ENCODE data around the gene AMIGO2. TPM values are rescaled to one million over a fixed set of nuclear protein-coding genes. Genes with fewer than 3 reads are reported as not detected.
A peak's percentile ranks its signal among the peaks of the same experiment; 100 is the strongest.

Gene AMIGO2
- total and polyA plus RNA-seq, 2 donors (not counting 1 experiment from before 2014, with no cell fraction given) = 6.9 to 12.4 TPM

GRCh38 chr12:47102406-47102805, 22.6 kb upstream of the AMIGO2 start:
- no peak overlapping the region for H3K9ac ChIP-seq (ENCODE audit: insufficient read depth, low read length)
- no peak overlapping the region for H3K4me3 ChIP-seq (replicated peaks in 1 of 4; ENCODE audit: control extremely low read depth in 1 of 4, insufficient read depth in 1 of 4, low read depth in 3 of 4, low read length in 4 of 4)
- H3K9me3 ChIP-seq (ENCODE audit: control insufficient read depth, insufficient read depth, low read depth, low read length) = no peaks in the 10 kb centered on the region
- no peaks in the 10 kb centered on the region for H3K36me3 ChIP-seq (ENCODE audit: control insufficient read depth, insufficient read depth, low read length)
- no peak overlapping the region for H2AFZ ChIP-seq (ENCODE audit: low read length)
- H3K79me2 ChIP-seq (ENCODE audit: control insufficient read depth, insufficient read depth, low read length) = no peaks in the 10 kb centered on the region
- peaks cover 12% of the 10 kb centered on the region for H3K4me1 ChIP-seq (ENCODE audit: control insufficient read depth, extremely low read depth, insufficient read depth, low read length)
- no peak overlapping the region for H3K27ac ChIP-seq (ENCODE audit: insufficient read depth, low read length)
- no peak overlapping the region for H3K4me2 ChIP-seq (ENCODE audit: extremely low read depth, insufficient read depth, low read length)
- TF ChIP-seq EZH2 (IDR thresholded peaks at IDR 0.05; ENCODE audit: low read length, missing control alignments) (no peak), CTCF (conservative IDR thresholded peaks at IDR 0.05 in 1 of 2, IDR thresholded peaks at IDR 0.05 in 1 of 2; ENCODE audit: low read depth in 1 of 2, low read length in 2 of 2) (no peak)
- H3K27me3 ChIP-seq (ENCODE audit: control insufficient read depth, insufficient read depth, low read length) = no peaks in the 10 kb centered on the region
- H4K20me1 ChIP-seq (ENCODE audit: control insufficient read depth, extremely low read depth, insufficient read depth, low read length) = no peaks in the 10 kb centered on the region
- no peak for DNase-seq (ENCODE audit: low read depth in 2 of 2)

- Histone ChIP-seq H3K27me3 (ENCODE audit: control insufficient read depth, insufficient read depth, low read length) (no peaks in the 10 kb centered on the region), H3K4me2 (ENCODE audit: extremely low read depth, insufficient read depth, low read length) (no peak overlapping the region), H3K9me3 (ENCODE audit: control insufficient read depth, insufficient read depth, low read depth, low read length) (no peaks in the 10 kb centered on the region), H3K4me3 (replicated peaks in 1 of 4; ENCODE audit: control extremely low read depth in 1 of 4, insufficient read depth in 1 of 4, low read depth in 3 of 4, low read length in 4 of 4) (no peak overlapping the region), H3K27ac (ENCODE audit: insufficient read depth, low read length) (no peak overlapping the region), H3K36me3 (ENCODE audit: control insufficient read depth, insufficient read depth, low read length) (no peaks in the 10 kb centered on the region), H3K4me1 (ENCODE audit: control insufficient read depth, extremely low read depth, insufficient read depth, low read length) (peaks cover 16% of the 10 kb centered on the region), H3K9ac (ENCODE audit: insufficient read depth, low read length) (no peak overlapping the region), H4K20me1 (ENCODE audit: control insufficient read depth, extremely low read depth, insufficient read depth, low read length) (no peaks in the 10 kb centered on the region), H2AFZ (ENCODE audit: low read length) (no peak overlapping the region), H3K79me2 (ENCODE audit: control insufficient read depth, insufficient read depth, low read length) (no peaks in the 10 kb centered on the region)
- peak in 1 of 2 donors; percentile 47 for DNase-seq (ENCODE audit: low read depth in 2 of 2)
- TF ChIP-seq EZH2 (IDR thresholded peaks at IDR 0.05; ENCODE audit: low read length, missing control alignments) = no peak
Observed at GRCh38 chr12:47100160-47100559, 20.4 kb upstream of the AMIGO2 start.

GRCh38 chr12:47099610-47100009, 19.9 kb upstream of the AMIGO2 start:
- no peaks in the 10 kb centered on the region for H3K9me3 ChIP-seq (ENCODE audit: control insufficient read depth, insufficient read depth, low read depth, low read length)
- no peaks in the 10 kb centered on the region for H3K36me3 ChIP-seq (ENCODE audit: control insufficient read depth, insufficient read depth, low read length)
- H3K27ac ChIP-seq (ENCODE audit: insufficient read depth, low read length) = no peak overlapping the region
- DNase-seq (ENCODE audit: low read depth in 2 of 2) = no peak
- no peak overlapping the region for H2AFZ ChIP-seq (ENCODE audit: low read length)
- no peaks in the 10 kb centered on the region for H3K27me3 ChIP-seq (ENCODE audit: control insufficient read depth, insufficient read depth, low read length)
- no peak overlapping the region for H3K9ac ChIP-seq (ENCODE audit: insufficient read depth, low read length)
- no peaks in the 10 kb centered on the region for H3K79me2 ChIP-seq (ENCODE audit: control insufficient read depth, insufficient read depth, low read length)
- no peak overlapping the region for H3K4me2 ChIP-seq (ENCODE audit: extremely low read depth, insufficient read depth, low read length)
- no peak overlapping the region for H3K4me3 ChIP-seq (replicated peaks in 1 of 4; ENCODE audit: control extremely low read depth in 1 of 4, insufficient read depth in 1 of 4, low read depth in 3 of 4, low read length in 4 of 4)
- peaks cover 16% of the 10 kb centered on the region for H3K4me1 ChIP-seq (ENCODE audit: control insufficient read depth, extremely low read depth, insufficient read depth, low read length)
- no peak for TF ChIP-seq EZH2 (IDR thresholded peaks at IDR 0.05; ENCODE audit: low read length, missing control alignments)
- TF ChIP-seq CTCF (conservative IDR thresholded peaks at IDR 0.05 in 1 of 2, IDR thresholded peaks at IDR 0.05 in 1 of 2; ENCODE audit: low read depth in 1 of 2, low read length in 2 of 2) = no peak
- H4K20me1 ChIP-seq (ENCODE audit: control insufficient read depth, extremely low read depth, insufficient read depth, low read length) = no peaks in the 10 kb centered on the region

Data from fibroblast of lung (primary cell).